NCI-H345 (cell line): Measurements from ENCODE around the gene PHF20.
A peak's percentile ranks its signal among the peaks of the same experiment; 100 is the strongest.
"Not testable (repeated sequence)": the region's sequence is repeated elsewhere in the genome, so short reads cannot be mapped to it uniquely, and the experiment has no call there.

Experiments used
- DNase-seq: peaks from one replicate; lab custom pipeline; 2025; lab: John Stamatoyannopoulos, UW

The PHF20 gene

GRCh38 chr20:35885212-35885611, 113.4 kb downstream of the PHF20 start:
- DNase-seq, result no peak

DNA sequence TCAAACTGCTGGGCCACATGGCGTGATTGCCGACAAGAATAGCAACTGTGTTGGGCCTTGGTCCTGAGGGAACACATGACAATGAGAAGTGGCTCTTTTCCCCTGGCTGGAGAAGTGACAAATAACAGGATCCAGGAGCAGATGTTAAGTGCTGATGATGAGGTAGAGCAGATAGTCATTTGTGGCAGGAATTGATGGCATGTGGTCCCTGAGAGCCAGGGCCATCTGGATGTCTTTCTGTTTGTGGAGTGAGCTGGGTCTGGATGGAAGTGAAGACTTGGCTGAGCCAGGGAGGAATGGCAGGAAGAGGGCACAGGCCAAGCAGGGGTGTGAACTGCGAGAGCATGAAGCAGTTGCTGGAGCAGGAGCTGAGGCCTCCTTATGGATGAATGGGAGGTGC, 114.7 kb downstream of the PHF20 start:
- no peak for DNase-seq

GRCh38 chr20:35887393-35888064, 115.7 kb downstream of the PHF20 start:
- DNase-seq, result no peak

GRCh38 chr20:35888657-35889056, 116.8 kb downstream of the PHF20 start:
- no peak for DNase-seq

DNA sequence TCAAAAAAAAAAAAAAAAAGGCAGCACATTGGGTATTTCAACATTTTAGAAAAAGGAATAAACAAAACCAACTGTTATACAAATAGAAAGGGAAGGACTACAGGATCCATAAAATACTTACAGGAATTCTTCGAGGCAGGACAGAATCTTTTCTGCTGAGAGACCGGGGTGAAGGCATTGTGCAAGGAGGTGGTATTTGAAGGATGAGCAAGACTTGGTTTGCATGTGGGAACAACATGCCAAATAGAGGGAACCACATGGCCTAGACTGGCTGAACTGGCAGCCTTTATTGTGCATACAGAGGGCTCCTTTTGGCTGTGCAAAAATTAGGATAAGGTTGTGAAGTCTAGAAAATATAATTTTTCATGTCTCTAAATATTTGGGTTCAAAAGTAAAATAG, 119.6 kb downstream of the PHF20 start:
- no peak for DNase-seq

- no peak for DNase-seq
Observed at GRCh38 chr20:35892871-35893270, 121.1 kb downstream of the PHF20 start.

GRCh38 chr20:35893942-35894341, 122.1 kb downstream of the PHF20 start:
- DNase-seq, result no peak

GRCh38 chr20:35895516-35895915, 123.7 kb downstream of the PHF20 start:
- not testable (repeated sequence) for DNase-seq

GRCh38 chr20:35899064-35899463, 127.2 kb downstream of the PHF20 start:
- no peak for DNase-seq

GRCh38 chr20:35901230-35901629, 129.4 kb downstream of the PHF20 start:
- not testable (repeated sequence) for DNase-seq

- no peak for DNase-seq
Observed at GRCh38 chr20:35901678-35902544, 130.1 kb downstream of the PHF20 start.

DNA sequence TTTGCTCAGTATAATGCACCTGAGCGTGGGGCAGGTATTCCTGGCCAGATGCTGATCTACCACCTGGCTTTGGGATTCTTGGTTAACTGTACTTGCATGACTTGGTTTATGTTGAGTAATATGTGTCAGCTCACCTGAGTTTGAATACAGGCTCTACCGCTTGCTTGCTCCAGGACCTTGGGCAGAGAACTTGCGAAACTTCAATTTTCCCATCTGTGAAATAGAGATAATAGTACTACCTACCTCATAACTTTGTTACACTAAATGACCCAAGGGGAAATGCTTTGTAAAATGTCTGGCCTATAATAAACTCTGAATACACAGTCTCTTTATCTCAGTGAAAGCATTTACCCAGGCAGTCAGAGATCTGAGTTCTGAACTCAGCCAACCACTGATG, 130.7 kb downstream of the PHF20 start:
- DNase-seq, result no peak

GRCh38 chr20:35903843-35904242, 132.0 kb downstream of the PHF20 start:
- DNase-seq, result no peak

DNA sequence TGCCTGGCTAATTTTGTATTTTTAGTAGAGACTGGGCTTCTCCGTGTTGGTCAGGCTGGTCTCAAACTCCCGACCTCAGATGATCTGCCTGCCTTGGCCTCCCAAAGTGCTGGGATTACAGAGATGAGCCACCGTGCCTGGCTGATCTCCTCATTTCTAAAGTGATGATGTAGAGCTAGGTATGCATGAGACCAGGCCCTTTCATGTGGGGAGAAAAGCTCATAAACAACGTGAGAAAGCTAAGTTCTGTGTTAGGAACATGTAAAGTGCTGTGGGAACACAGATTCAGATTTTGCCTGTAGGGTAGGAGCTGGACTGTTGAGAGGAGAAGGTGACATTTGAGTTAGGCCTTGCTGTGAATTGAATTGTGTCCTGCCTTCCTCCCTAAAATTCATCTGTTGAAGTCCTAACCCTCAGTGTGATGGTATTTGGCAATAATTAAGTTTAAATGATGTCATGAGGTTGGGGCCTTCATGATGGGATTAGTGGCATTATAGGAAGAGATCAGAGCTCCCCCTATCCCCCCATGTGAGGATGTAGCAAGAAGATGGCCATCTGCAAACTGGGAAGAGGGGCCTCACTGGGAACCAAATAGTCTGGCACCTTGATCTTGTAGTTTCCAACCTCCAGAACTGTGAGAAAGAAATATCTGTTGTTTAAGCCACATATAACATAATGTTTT, 133.3 kb downstream of the PHF20 start:
- no peak for DNase-seq

DNA sequence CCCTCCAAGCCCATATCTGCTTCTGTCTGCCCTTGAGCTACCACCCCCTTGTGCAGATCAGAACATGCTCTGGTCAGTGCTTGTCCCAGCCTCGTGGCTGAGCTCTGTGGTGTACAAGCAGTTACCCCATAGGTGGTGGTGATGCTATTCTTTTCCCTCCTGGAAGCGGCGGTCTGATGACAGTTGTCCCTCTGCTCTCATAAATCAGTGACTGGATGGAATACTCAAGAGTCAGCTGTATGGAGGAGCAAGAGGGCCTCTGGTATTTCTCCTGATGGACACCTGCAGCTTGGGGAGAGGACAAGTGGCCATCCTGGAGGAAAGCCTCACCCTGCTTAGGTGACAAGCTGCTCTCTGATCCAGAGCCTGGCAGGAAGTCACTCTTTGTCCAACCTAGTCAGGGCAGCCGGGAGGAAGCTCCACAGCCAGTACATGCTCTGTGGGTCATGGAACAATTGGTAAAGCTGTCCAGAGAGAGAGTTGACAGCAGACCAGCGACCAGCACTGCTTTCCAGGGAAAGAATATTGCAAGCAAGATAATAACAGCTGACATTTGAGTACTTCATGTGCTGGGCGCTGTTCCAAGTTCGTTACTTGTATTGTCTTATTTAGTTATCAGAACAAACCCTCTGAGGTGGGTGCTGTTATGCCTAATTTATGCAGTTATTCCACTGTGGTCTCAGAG, 135.3 kb downstream of the PHF20 start:
- peak; percentile 82 for DNase-seq

- peak; percentile 92 for DNase-seq
Observed at GRCh38 chr20:35908007-35908406, 136.2 kb downstream of the PHF20 start.

GRCh38 chr20:35909176-35909575, 137.4 kb downstream of the PHF20 start:
- DNase-seq, result no peak

DNA sequence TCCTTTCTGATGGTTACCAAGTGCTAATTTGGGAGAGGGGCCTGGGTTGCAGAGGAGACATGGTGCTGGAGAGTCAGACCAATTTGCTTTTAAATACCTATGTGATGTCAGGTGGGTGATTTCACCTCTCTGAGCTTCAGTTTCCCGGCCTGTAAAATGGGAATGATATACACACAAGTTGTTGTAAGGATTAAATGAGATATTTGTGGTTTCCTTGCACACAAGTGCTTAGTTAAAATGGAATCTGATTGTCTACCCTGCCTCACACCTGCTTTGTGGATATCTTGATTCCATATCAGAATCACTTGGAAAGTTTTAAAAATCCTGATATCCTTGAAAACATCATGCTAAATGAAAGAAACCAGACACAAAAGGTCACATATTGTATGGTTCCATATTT, 138.0 kb downstream of the PHF20 start:
- DNase-seq, result no peak

- DNase-seq, result no peak
Observed at GRCh38 chr20:35910254-35910653, 138.4 kb downstream of the PHF20 start.

DNA sequence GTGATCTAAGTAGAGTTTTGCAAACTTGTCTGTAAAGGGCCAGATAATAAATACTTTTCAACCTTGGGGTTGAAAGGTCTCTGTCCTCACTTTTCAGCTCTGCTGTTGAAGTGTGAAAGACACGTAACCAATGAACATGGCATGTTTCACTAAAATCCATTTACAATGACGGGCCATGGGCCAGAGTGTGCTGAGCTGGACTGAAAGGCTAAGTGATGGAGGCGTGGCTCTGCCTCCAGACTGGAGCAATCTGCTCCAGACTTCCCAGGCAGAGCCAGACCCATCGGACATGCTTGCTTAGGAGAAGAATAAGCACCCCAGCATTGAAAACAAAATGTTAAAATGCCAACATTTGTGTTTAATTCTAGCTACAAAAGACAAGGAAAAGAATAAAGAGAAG, 141.1 kb downstream of the PHF20 start:
- no peak for DNase-seq

- no peak for DNase-seq
Observed at GRCh38 chr20:35917077-35917476, 145.3 kb downstream of the PHF20 start.

DNA sequence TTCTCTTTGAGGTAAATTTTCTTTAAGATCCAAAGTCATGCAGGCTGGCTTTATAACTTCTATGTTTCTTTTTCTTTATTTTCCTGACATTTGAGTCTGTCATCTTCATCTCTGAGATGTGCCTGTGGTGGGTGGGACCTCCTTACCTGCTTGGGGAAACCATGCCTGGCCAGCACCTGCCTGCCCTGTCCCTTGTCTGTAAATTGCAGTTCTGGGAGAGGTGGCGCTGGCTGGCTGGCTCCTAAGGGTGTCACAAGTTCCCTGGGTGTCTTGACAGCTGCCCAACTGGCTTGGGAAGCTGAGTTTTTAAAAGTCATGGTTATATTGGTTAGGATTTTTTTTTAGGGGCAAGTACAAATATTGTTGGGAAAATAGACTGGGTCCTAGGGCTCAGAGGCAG, 146.2 kb downstream of the PHF20 start:
- no peak for DNase-seq
